ENCODE measurements around the gene IFNE. TPM values are rescaled to one million over a fixed set of nuclear protein-coding genes. Genes with fewer than 3 reads are reported as not detected.
"Not testable (repeated sequence)": the region's sequence is repeated elsewhere in the genome, so short reads cannot be mapped to it uniquely, and the experiment has no call there.

Gene IFNE
- total RNA-seq, 3 donors from 2014 or later = 0.33 to 1.0 TPM; not detected in 1

DNA sequence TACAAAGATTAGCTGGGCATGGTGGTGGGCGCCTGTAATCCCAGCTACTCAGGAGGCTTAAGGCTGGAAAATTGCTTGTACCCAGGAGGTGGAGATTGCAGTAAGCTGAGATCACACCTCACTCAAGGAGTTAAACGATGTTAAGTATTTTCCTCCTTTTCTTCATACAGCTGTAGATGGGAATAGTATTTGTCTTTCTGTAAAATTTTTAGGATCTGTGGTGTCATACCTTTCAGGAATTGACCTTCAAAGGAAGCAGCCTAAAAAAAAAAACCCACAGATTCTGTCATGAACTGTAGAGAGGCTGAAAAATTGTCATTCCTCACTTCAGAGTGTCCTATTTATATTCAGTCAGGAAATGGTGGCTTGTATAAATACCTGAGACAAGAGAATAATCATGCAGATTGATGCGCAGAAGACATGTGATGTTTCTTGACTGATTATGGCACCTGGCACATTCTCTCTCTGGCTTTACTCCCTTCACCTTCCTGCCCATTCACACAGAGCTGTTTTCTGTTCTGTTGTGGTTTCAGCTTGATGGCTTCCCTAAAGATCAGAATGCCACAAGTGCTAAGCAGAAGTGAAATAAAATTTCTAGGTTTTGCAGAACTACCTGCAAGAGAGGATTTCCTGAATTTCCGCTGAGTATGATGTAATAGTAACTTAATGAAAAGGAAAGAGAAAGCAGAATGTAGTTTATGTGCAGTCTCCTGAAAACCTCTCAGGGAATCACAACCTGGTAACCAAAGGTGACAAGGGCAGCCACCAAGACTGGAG is 38.1 kb downstream of the IFNE start:
- TF ChIP-seq POLR2A (IDR thresholded peaks at IDR 0.05) (no peak), POLR2AphosphoS5 (IDR thresholded peaks at IDR 0.05) (no peak)
- TF ChIP-seq, protein P1, sequence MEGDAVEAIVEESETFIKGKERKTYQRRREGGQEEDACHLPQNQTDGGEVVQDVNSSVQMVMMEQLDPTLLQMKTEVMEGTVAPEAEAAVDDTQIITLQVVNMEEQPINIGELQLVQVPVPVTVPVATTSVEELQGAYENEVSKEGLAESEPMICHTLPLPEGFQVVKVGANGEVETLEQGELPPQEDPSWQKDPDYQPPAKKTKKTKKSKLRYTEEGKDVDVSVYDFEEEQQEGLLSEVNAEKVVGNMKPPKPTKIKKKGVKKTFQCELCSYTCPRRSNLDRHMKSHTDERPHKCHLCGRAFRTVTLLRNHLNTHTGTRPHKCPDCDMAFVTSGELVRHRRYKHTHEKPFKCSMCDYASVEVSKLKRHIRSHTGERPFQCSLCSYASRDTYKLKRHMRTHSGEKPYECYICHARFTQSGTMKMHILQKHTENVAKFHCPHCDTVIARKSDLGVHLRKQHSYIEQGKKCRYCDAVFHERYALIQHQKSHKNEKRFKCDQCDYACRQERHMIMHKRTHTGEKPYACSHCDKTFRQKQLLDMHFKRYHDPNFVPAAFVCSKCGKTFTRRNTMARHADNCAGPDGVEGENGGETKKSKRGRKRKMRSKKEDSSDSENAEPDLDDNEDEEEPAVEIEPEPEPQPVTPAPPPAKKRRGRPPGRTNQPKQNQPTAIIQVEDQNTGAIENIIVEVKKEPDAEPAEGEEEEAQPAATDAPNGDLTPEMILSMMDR (IDR thresholded peaks at IDR 0.05) = no peak
- intact Hi-C loops (cut with DNase I; ENCODE audit: low total_unique reads) = no loop called here
- Histone ChIP-seq H3K9me3 (no peaks in the 10 kb centered on the region), H3K4me1 (no peaks in the 10 kb centered on the region), H3K27me3 (no peaks in the 10 kb centered on the region), H3K27ac (no peak overlapping the region), H3K36me3 (no peaks in the 10 kb centered on the region), H3K4me3 (no peak overlapping the region)
- DNase-seq (ENCODE audit: low spot score in 2 of 2) = no peak

DNA sequence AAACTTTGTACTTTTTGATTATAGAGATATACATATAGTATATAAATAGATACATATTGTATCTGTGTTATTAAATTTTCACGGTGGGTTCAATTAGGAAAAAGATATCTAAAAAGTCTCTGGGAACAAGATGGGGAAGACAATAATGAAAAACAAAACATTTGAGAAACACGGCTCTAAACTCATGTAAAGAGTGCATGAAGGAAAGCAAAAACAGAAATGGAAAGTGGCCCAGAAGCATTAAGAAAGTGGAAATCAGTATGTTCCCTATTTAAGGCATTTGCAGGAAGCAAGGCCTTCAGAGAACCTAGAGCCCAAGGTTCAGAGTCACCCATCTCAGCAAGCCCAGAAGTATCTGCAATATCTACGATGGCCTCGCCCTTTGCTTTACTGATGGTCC is 42.0 kb downstream of the IFNE start, which contains the start of gene IFNA1:
Gene IFNA1, plus strand, starts transcription at position 301 of the 400 bp plus-strand sequence. Its CDS starts 69 bp downstream, at position 370.
- TF ChIP-seq, protein P1 (IDR thresholded peaks at IDR 0.05) = no peak
- TF ChIP-seq POLR2AphosphoS5 (IDR thresholded peaks at IDR 0.05) (no peak), POLR2A (IDR thresholded peaks at IDR 0.05) (no peak)
- H3K4me1 ChIP-seq = no peaks in the 10 kb centered on the region
- intact Hi-C loops (cut with DNase I; ENCODE audit: low total_unique reads) = no loop called here

DNA sequence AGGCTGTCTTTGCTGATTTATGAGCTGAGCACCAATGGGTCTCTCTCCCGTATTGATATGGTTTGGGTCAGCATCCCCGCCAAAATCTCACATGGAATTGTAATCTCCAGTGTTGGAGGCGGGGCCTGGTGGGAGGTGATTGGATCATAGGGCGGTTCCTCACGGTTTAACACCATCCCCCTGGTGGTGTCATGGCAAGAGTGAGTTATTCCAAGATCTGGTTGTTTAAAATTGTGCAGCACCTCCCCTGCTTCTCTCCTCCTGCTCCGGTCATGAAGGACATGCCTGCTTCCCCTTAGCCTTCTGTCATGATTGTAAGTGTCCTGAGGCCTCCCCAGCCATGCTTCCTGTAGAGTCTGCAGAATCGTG is 47.1 kb downstream of the IFNE start:
- H3K4me3 ChIP-seq; intact Hi-C loops (cut with DNase I; ENCODE audit: low total_unique reads); H3K9me3 ChIP-seq; H3K27ac ChIP-seq; H3K36me3 ChIP-seq; H3K27me3 ChIP-seq; DNase-seq (ENCODE audit: low spot score in 2 of 2); H3K4me1 ChIP-seq: not testable (repeated sequence)

More for the DNA sequence above, 42.0 kb downstream of the IFNE start, which contains the start of gene IFNA1:
- Histone ChIP-seq H3K27ac (no peak within 1 kb of the TSS), H3K36me3 (no peaks in the 10 kb centered on the region), H3K9me3 (no peaks in the 10 kb centered on the region), H3K27me3 (no peaks in the 10 kb centered on the region), H3K4me3 (no peak within 1 kb of the TSS)
- no peak for DNase-seq (ENCODE audit: low spot score in 2 of 2)

DNA sequence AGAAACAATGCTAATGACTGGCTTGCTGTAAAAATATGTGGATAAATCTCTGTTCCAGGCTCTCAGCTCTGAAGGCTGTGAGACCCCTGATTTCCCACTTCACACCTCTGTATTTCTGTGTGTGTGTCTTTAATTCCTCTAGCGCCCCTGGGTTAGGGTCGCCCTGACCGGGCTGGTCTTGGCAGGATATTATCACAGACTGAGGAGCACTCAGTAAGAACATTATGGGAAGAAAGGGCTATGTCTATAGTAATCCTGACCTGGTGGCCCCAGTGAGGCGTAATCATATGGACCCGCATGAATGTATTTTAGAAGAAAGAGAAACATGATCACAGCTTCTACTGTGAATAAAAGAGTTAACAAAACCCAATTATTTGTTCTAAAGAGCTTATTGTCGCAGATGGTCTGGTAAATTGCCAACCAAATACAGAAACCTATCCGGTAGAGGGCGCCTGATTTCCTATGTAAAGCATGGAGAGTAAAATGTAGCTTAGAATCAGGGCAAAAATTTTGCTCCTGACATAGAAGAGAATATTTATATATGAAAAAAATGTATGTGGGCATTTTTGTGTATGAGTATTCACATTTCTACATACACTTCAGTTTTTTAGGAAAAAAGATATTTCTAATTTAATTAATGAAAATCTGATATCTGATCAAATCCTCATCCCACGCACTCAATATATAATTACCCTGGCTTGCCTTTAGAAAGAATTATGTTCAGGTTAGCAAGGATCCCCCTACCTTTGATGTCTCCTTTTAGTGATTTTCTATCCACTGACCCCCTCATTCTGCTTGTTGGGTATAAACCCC is 47.7 kb downstream of the IFNE start:
- Histone ChIP-seq H3K27ac (no peak overlapping the region), H3K9me3 (no peaks in the 10 kb centered on the region), H3K27me3 (no peaks in the 10 kb centered on the region), H3K4me3 (no peak overlapping the region), H3K4me1 (no peaks in the 10 kb centered on the region), H3K36me3 (no peaks in the 10 kb centered on the region)
- DNase-seq (ENCODE audit: low spot score in 2 of 2) = peak in 1 of 2 donors; percentile 20
- intact Hi-C loops (cut with DNase I; ENCODE audit: low total_unique reads) = no loop called here
- TF ChIP-seq POLR2AphosphoS5 (IDR thresholded peaks at IDR 0.05) (no peak), POLR2A (IDR thresholded peaks at IDR 0.05) (no peak)
- TF ChIP-seq, protein P1 (IDR thresholded peaks at IDR 0.05) = peak in 2 of 3 donors; percentile 20 to 34

DNA sequence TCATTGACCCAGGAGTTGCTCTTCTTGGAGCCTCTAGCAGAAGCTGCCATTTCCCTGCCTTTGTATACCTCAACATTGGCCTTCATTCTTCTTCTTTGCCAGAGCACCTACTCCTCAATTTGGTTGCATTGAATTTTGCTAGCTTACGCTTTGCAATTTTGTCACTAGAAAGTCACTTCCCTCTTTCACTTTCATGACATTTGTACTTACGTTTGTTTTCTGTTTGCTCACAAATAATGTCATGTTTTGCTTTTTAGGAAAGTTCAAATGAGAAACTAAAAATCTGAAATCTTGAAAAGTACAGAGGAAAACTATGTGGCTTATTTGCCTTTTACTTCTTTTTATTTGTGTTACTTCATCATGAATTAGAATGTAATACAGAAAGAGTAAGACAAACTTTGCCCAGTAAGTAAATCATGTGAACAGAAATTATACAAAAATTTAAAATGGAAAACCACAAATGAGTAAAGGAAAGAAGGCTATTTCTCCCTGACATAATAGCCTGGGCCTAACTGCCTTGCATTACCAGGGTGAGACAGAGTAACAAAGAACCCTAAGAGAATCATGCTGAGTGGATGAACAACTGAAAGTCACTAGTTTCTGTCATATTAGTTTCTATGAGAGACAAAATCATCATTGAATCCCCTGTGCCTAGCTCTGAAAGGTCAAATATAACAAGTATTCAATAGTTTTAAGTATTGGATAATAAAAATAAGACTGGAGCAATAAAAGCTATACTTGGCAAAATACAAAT is 49.3 kb downstream of the IFNE start:
- no peaks in the 10 kb centered on the region for H3K4me1 ChIP-seq
- intact Hi-C loops (cut with DNase I; ENCODE audit: low total_unique reads) = no loop called here
- TF ChIP-seq POLR2AphosphoS5 (IDR thresholded peaks at IDR 0.05) = no peak
- TF ChIP-seq, protein P1 (IDR thresholded peaks at IDR 0.05) = no peak
- no peak for TF ChIP-seq POLR2A (IDR thresholded peaks at IDR 0.05)
- H3K27ac ChIP-seq = no peak overlapping the region
- DNase-seq (ENCODE audit: low spot score in 2 of 2) = no peak
- H3K36me3 ChIP-seq = no peaks in the 10 kb centered on the region
- no peaks in the 10 kb centered on the region for H3K27me3 ChIP-seq
- no peak overlapping the region for H3K4me3 ChIP-seq
- no peaks in the 10 kb centered on the region for H3K9me3 ChIP-seq
